Body of pancreas (tissue), 4 donors: ENCODE results near the gene RBFOX2. TPM values are rescaled to one million over a fixed set of nuclear protein-coding genes. Genes with fewer than 3 reads are reported as not detected.

ENCODE experiments used
- ATAC-seq: fragments of 150-250 bp; one replicate; pipeline ENCODE4 v1.9.1; 2016
- DNase-seq, 4 donors: peaks; one replicate each; pipeline ENCODE4 v3.0.0-alpha.2; 2019
- H3K27ac ChIP-seq, 4 donors: fragments of 200-600 bp; sonication (generic); 1 replicate in 3 of 4; 2 replicates in 1 of 4; pipeline versions ENCODE4 v1.5.1 to v1.6.1; 2016 to 2019; ENCODE audit warnings: mild to moderate bottlenecking in 1 of 4, mixed read lengths in 1 of 4, moderate library complexity in 1 of 4
- H3K27me3 ChIP-seq, 2 donors: fragments of 200-600 bp; sonication (generic); one replicate each; pipeline ENCODE4 v1.6.0; 2016; ENCODE audit warnings: mild to moderate bottlenecking in 1 of 2
- H3K36me3 ChIP-seq, 2 donors: fragments of 200-600 bp; sonication (generic); replicated peaks in 1 of 2; 2 replicates each; pipeline ENCODE4 v1.5.1; 2016; ENCODE audit warnings: low read depth in 2 of 2; ENCODE audit not compliant: insufficient read depth in 1 of 2
- H3K4me1 ChIP-seq: fragments of 200-600 bp; sonication (generic); one replicate; pipeline ENCODE4 v1.6.0; 2016
- H3K4me3 ChIP-seq, 2 donors: fragments of 200-600 bp; sonication (generic); 1 replicate in 1 of 2; 2 replicates in 1 of 2; pipeline ENCODE4 v1.5.1; 2016 to 2019
- H3K9me3 ChIP-seq, 3 donors: fragments of 200-600 bp; sonication (generic); 1 replicate in 2 of 3; 2 replicates in 1 of 3; pipeline ENCODE4 v1.5.1; 2016
- POLR2A ChIP-seq, 3 donors: fragments of 450-650 bp; IDR thresholded peaks; one replicate each; pipeline ENCODE4 v1.6.1; 2016; ENCODE audit warnings: antibody characterized with exemption in 3 of 3, mild to moderate bottlenecking in 2 of 3
- WGBS, 2 donors: methylation state at CpG; one replicate each; pipeline ENCODE4 v1.1.5; 2017; 5-methylcytosine and 5-hydroxymethylcytosine counted together
- intact Hi-C: fragments of 100-400 bp; cut with DNase I; formaldehyde crosslinking; loops from one replicate; pipeline ENCODE4 v1.15.1; 2023
- total RNA-seq, 2 donors: library from RNA; depleted of rRNA; stranded (reverse); fragments of >200 nt; gene quantifications; one replicate each; pipeline ENCODE4 v1.1.0, GENCODE V29; 2016
- TF ChIP-seq, protein P1 (sequence below), 7 experiments: fragments of 450-650 bp in 4 of 7; fragments of 200-600 bp in 3 of 7; sonication (generic) in 3 of 7; IDR thresholded peaks; one replicate each; pipeline ENCODE4 v1.5.1; 2016 to 2019; ENCODE audit warnings: antibody characterized with exemption in 7 of 7

The RBFOX2 gene
- total RNA-seq, 2 donors from 2014 or later: 28.7 to 31.1 TPM

GRCh38 chr22:35993048-35993714 lies 35.4 kb downstream of the RBFOX2 start:
- Histone ChIP-seq H3K4me3 (no peak overlapping the region), H3K36me3 (no peaks in the 10 kb centered on the region), H3K27ac (no peak overlapping the region), H3K9me3 (no peaks in the 10 kb centered on the region), H3K4me1 (peaks cover under 1% of the 10 kb centered on the region), H3K27me3 (no peaks in the 10 kb centered on the region)
- TF ChIP-seq, protein P1, sequence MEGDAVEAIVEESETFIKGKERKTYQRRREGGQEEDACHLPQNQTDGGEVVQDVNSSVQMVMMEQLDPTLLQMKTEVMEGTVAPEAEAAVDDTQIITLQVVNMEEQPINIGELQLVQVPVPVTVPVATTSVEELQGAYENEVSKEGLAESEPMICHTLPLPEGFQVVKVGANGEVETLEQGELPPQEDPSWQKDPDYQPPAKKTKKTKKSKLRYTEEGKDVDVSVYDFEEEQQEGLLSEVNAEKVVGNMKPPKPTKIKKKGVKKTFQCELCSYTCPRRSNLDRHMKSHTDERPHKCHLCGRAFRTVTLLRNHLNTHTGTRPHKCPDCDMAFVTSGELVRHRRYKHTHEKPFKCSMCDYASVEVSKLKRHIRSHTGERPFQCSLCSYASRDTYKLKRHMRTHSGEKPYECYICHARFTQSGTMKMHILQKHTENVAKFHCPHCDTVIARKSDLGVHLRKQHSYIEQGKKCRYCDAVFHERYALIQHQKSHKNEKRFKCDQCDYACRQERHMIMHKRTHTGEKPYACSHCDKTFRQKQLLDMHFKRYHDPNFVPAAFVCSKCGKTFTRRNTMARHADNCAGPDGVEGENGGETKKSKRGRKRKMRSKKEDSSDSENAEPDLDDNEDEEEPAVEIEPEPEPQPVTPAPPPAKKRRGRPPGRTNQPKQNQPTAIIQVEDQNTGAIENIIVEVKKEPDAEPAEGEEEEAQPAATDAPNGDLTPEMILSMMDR (IDR thresholded peaks at IDR 0.05): no peak
- no peak for TF ChIP-seq POLR2A (IDR thresholded peaks at IDR 0.05)
- DNase-seq (no peak), ATAC-seq (no peak)
- intact Hi-C loops: no loop called here
- 90 to 94% methylated on average over 3 of the region's 3 CpGs for WGBS, 2 donors

DNA sequence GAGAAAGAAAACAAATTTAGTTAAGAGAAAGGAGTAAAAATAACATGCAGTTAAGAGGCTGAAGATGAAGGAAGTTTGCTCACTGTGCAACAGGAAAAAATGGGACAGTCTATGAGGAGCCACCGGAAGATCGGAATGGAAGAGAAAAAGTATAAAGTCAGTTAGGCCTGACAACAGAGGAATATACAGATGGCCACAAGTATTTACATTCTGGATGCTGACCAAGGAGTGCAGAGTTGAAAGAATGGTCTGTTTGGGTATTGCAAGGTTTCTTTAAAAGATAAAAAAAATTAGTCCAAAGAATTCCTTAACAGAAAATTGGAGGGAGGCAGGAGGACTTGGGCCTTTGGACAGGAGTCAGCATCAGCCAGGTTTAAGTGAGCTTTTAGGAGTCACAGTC lies 37.5 kb downstream of the RBFOX2 start:
- 96% methylated on average over 2 of the region's 2 CpGs for WGBS, 2 donors
- DNase-seq (no peak), ATAC-seq (no peak)
- TF ChIP-seq, protein P1 (IDR thresholded peaks at IDR 0.05): no peak
- Histone ChIP-seq H3K4me3 (no peak overlapping the region), H3K9me3 (no peaks in the 10 kb centered on the region), H3K27ac (no peak overlapping the region), H3K27me3 (no peaks in the 10 kb centered on the region), H3K4me1 (peaks cover 16% of the 10 kb centered on the region), H3K36me3 (no peaks in the 10 kb centered on the region)
- intact Hi-C loops: no loop called here

DNA sequence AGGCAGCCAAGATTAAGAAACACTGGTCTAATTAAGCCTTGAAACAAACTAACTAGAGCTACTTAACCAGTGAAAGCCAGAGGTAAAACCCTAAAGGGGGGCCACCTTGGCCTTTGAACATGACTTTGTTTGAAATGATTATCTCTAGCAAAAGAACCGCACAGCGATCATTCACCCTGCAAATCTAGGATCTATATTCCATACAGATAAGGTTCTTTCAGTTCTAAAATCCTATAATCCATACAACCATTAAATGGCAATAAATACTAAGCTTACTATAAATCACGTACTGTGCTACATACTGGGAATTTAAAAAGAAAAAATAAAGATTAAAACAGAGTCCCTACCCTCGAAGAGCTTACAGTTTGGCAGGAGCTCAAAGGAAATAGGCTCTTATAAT lies 40.6 kb downstream of the RBFOX2 start:
- no peak for DNase-seq
- Histone ChIP-seq H3K4me3 (no peak overlapping the region), H3K9me3 (no peaks in the 10 kb centered on the region), H3K36me3 (no peaks in the 10 kb centered on the region), H3K27ac (no peak overlapping the region), H3K27me3 (no peaks in the 10 kb centered on the region), H3K4me1 (peaks cover 23% of the 10 kb centered on the region)
- WGBS, 2 donors: 52 to 69% methylated on average over 4 of the region's 4 CpGs
- intact Hi-C loops: no loop called here
- ATAC-seq: no peak
- TF ChIP-seq POLR2A (IDR thresholded peaks at IDR 0.05): no peak

DNA sequence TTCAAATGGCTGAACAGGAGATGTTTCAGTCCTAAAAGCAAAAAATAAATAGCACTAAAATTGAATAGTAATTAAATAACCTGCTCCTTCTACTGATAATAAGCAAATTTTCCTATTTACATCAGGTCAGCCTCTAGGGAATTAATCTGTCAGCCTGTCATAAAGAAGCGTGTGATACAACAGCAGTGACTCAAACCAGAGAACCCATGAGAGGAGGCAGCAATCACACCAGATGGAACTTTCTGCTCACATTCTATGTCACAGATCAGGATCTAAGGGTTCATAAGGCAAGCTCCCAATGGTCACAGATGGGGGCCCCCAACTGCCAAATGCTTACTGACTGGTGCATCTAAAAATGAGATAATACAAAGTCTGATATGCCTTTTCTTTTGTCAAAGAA lies 41.1 kb downstream of the RBFOX2 start:
- DNase-seq (no peak), ATAC-seq (no peak)
- WGBS, 2 donors: 22 to 41% methylated on average over 1 of the region's 1 CpG
- intact Hi-C loops: no loop called here
- Histone ChIP-seq H3K4me3 (no peak overlapping the region), H3K9me3 (no peaks in the 10 kb centered on the region), H3K27ac (no peak overlapping the region), H3K4me1 (peaks cover 27% of the 10 kb centered on the region), H3K36me3 (no peaks in the 10 kb centered on the region), H3K27me3 (no peaks in the 10 kb centered on the region)
- no peak for TF ChIP-seq POLR2A (IDR thresholded peaks at IDR 0.05)
- TF ChIP-seq, protein P1 (IDR thresholded peaks at IDR 0.05): no peak

- H3K4me1 ChIP-seq: peaks cover 27% of the 10 kb centered on the region
- no peak for DNase-seq
- no peak for TF ChIP-seq POLR2A (IDR thresholded peaks at IDR 0.05)
- TF ChIP-seq, protein P1 (IDR thresholded peaks at IDR 0.05): no peak
- intact Hi-C loops: no loop called here
- no peaks in the 10 kb centered on the region for H3K9me3 ChIP-seq
- no peaks in the 10 kb centered on the region for H3K36me3 ChIP-seq
- H3K4me3 ChIP-seq: no peak overlapping the region
- peak; percentile 35 for ATAC-seq
- WGBS, 2 donors: 42 to 57% methylated on average over 2 of the region's 2 CpGs
- H3K27ac ChIP-seq: no peak overlapping the region
- H3K27me3 ChIP-seq: no peaks in the 10 kb centered on the region
These were observed 42.5 kb downstream of the RBFOX2 start for GRCh38 chr22:35986088-35986487.
